Measurements from ENCODE around the gene TECTB. TPM values are rescaled to one million over a fixed set of nuclear protein-coding genes. Genes with fewer than 3 reads are reported as not detected.
A peak's percentile ranks its signal among the peaks of the same experiment; 100 is the strongest.

Gene TECTB
- total RNA-seq, 1 experiment from 2014 or later, result not detected

GRCh38 chr10:112333452-112333851 is 50.3 kb downstream of the TECTB start:
- no peak for DNase-seq (ENCODE audit: low read depth, low spot score)
- in situ Hi-C loops (cut with HindIII; ENCODE audit: low pct_unique_long_range_greater_than_20kb, low sequenced_read_pairs), result no loop called here

- peak; percentile 38 for DNase-seq (ENCODE audit: low read depth, low spot score)
- in situ Hi-C loops (cut with HindIII; ENCODE audit: low pct_unique_long_range_greater_than_20kb, low sequenced_read_pairs), result no loop called here
Observed at GRCh38 chr10:112335111-112335867, 52.1 kb downstream of the TECTB start.

GRCh38 chr10:112335868-112336265 is 52.7 kb downstream of the TECTB start:
- DNase-seq (ENCODE audit: low read depth, low spot score), result no peak
- in situ Hi-C loops (cut with HindIII; ENCODE audit: low pct_unique_long_range_greater_than_20kb, low sequenced_read_pairs), result no loop called here

GRCh38 chr10:112336556-112337201 is 53.5 kb downstream of the TECTB start:
- DNase-seq (ENCODE audit: low read depth, low spot score), result no peak
- in situ Hi-C loops (cut with HindIII; ENCODE audit: low pct_unique_long_range_greater_than_20kb, low sequenced_read_pairs), result no loop called here

GRCh38 chr10:112338957-112339356 is 55.8 kb downstream of the TECTB start:
- in situ Hi-C loops (cut with HindIII; ENCODE audit: low pct_unique_long_range_greater_than_20kb, low sequenced_read_pairs), result no loop called here
- DNase-seq (ENCODE audit: low read depth, low spot score), result no peak

- DNase-seq (ENCODE audit: low read depth, low spot score), result no peak
- in situ Hi-C loops (cut with HindIII; ENCODE audit: low pct_unique_long_range_greater_than_20kb, low sequenced_read_pairs), result no loop called here
Observed at GRCh38 chr10:112340601-112341000, 57.4 kb downstream of the TECTB start.

GRCh38 chr10:112343056-112343806 is 60.0 kb downstream of the TECTB start:
- no peak for DNase-seq (ENCODE audit: low read depth, low spot score)
- in situ Hi-C loops (cut with HindIII; ENCODE audit: low pct_unique_long_range_greater_than_20kb, low sequenced_read_pairs), result no loop called here

GRCh38 chr10:112344261-112344660 is 61.1 kb downstream of the TECTB start:
- no peak for DNase-seq (ENCODE audit: low read depth, low spot score)
- in situ Hi-C loops (cut with HindIII; ENCODE audit: low pct_unique_long_range_greater_than_20kb, low sequenced_read_pairs), result no loop called here

GRCh38 chr10:112345202-112345601 is 62.0 kb downstream of the TECTB start:
- no peak for DNase-seq (ENCODE audit: low read depth, low spot score)
- in situ Hi-C loops (cut with HindIII; ENCODE audit: low pct_unique_long_range_greater_than_20kb, low sequenced_read_pairs), result no loop called here

- no peak for DNase-seq (ENCODE audit: low read depth, low spot score)
- in situ Hi-C loops (cut with HindIII; ENCODE audit: low pct_unique_long_range_greater_than_20kb, low sequenced_read_pairs), result no loop called here
Observed at GRCh38 chr10:112345743-112346142, 62.5 kb downstream of the TECTB start.

- in situ Hi-C loops (cut with HindIII; ENCODE audit: low pct_unique_long_range_greater_than_20kb, low sequenced_read_pairs), result no loop called here
- no peak for DNase-seq (ENCODE audit: low read depth, low spot score)
Observed at GRCh38 chr10:112346774-112347173, 63.6 kb downstream of the TECTB start.

- in situ Hi-C loops (cut with HindIII; ENCODE audit: low pct_unique_long_range_greater_than_20kb, low sequenced_read_pairs), result no loop called here
- DNase-seq (ENCODE audit: low read depth, low spot score), result no peak
Observed at GRCh38 chr10:112347709-112348671, 64.8 kb downstream of the TECTB start.

GRCh38 chr10:112348759-112349158 is 65.6 kb downstream of the TECTB start:
- in situ Hi-C loops (cut with HindIII; ENCODE audit: low pct_unique_long_range_greater_than_20kb, low sequenced_read_pairs), result no loop called here
- no peak for DNase-seq (ENCODE audit: low read depth, low spot score)

- in situ Hi-C loops (cut with HindIII; ENCODE audit: low pct_unique_long_range_greater_than_20kb, low sequenced_read_pairs), result no loop called here
- DNase-seq (ENCODE audit: low read depth, low spot score), result no peak
Observed at GRCh38 chr10:112349521-112350085, 66.4 kb downstream of the TECTB start.

- in situ Hi-C loops (cut with HindIII; ENCODE audit: low pct_unique_long_range_greater_than_20kb, low sequenced_read_pairs), result no loop called here
- no peak for DNase-seq (ENCODE audit: low read depth, low spot score)
Observed at GRCh38 chr10:112351146-112351545, 67.9 kb downstream of the TECTB start.

- in situ Hi-C loops (cut with HindIII; ENCODE audit: low pct_unique_long_range_greater_than_20kb, low sequenced_read_pairs), result no loop called here
- no peak for DNase-seq (ENCODE audit: low read depth, low spot score)
Observed at GRCh38 chr10:112352044-112352443, 68.8 kb downstream of the TECTB start.

GRCh38 chr10:112353046-112353445 is 69.8 kb downstream of the TECTB start:
- in situ Hi-C loops (cut with HindIII; ENCODE audit: low pct_unique_long_range_greater_than_20kb, low sequenced_read_pairs), result no loop called here
- DNase-seq (ENCODE audit: low read depth, low spot score), result no peak
